IgD-negative memory B cell (primary cell): ENCODE measurements around the gene RIMS3. TPM values are rescaled to one million over a fixed set of nuclear protein-coding genes. Genes with fewer than 3 reads are reported as not detected.
"Not testable (repeated sequence)": the region's sequence is repeated elsewhere in the genome, so short reads cannot be mapped to it uniquely, and the experiment has no call there.

Source experiments
- H3K27ac Mint-ChIP-seq, 3 donors: one replicate each; pipeline ENCODE4 v1.8.0; 2020 to 2022; ENCODE audit warnings: mild to moderate bottlenecking in 3 of 3, mixed read lengths in 3 of 3, moderate library complexity in 1 of 3
- H3K27me3 Mint-ChIP-seq: one replicate; pipeline ENCODE4 v1.8.0; 2021; ENCODE audit warnings: mixed read lengths
- H3K36me3 Mint-ChIP-seq: one replicate; pipeline ENCODE4 v1.8.0; 2020; ENCODE audit warnings: mild to moderate bottlenecking, mixed read lengths
- H3K4me1 Mint-ChIP-seq, 3 donors: one replicate each; pipeline ENCODE4 v1.8.0; 2020 to 2022; ENCODE audit warnings: mixed read lengths in 3 of 3, mild to moderate bottlenecking in 1 of 3
- H3K4me3 Mint-ChIP-seq, 4 donors: one replicate each; pipeline ENCODE4 v1.8.0; 2020 to 2022; ENCODE audit warnings: mild to moderate bottlenecking in 4 of 4, mixed read lengths in 4 of 4, moderate library complexity in 3 of 4
- H3K9me3 Mint-ChIP-seq, 3 donors: one replicate each; pipeline ENCODE4 v1.8.0; 2020 to 2021; ENCODE audit warnings: mixed read lengths in 3 of 3, mild to moderate bottlenecking in 1 of 3
- polyA plus RNA-seq: library from polyadenylated mRNA; unstranded; fragments of 300-500 nt; fragmentation: Illumina TruSeq; gene quantifications from one replicate; pipeline ENCODE4 v1.2.3, GENCODE V29; 2021

RIMS3 gene
- polyA plus RNA-seq: 2.2 TPM

DNA sequence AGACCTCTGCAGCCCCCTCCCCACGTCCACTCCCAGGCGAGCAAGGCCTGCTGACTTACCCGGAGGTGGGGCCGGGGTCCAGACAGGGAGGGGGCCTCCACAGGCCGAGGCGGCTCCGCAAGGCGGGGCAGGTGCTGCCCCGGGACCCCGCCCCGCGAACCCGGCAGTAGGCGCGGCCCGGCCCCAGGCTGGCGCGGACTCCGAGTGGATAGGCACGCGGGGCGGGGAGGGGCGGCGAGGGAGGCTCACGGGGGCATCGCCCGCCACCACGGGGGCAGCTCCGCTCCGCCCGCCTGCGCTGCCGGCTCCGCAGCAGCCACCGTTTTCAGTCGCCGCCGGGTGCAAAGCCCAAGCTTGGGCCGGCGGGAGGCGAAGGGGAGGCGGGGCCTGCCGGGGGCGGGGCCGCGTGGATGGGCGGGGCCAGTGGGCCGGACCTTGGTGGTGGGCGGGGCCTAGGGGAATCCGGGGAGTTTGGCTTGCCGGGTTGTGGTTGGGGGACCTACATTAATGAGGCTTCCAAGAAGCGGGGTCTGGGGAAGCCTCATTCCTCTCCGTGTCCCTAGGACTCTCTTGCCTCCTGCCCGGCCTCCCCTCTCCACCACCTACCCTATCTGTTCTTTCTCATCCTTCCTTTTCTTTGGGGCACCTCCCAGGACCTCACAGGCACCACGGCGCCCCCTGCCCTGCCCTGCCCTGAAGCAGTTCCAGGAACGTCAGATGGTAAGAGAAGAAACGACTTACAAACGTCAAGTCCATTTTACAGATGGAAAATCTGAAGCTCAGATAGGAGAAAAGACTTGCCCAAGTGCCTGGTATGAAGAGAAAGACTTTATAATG is at the start of gene RIMS3:
Gene RIMS3, minus strand, starts transcription at position 348 of the 837 bp plus-strand sequence. CDS start 23,757 bp downstream, outside the sequence.
- H3K27me3 Mint-ChIP-seq: no peaks in the 10 kb centered on the region
- H3K9me3 Mint-ChIP-seq: no peaks in the 10 kb centered on the region
- H3K4me1 Mint-ChIP-seq: peaks cover 15 to 25% (median 16%) of the 10 kb centered on the region in 3 donors
- H3K27ac Mint-ChIP-seq: peak within 1 kb of the TSS in 2 of 3 donors; percentile 59 to 80
- peak within 1 kb of the TSS; percentile 81 to 94 (median 88) for H3K4me3 Mint-ChIP-seq
- H3K36me3 Mint-ChIP-seq: no peaks in the 10 kb centered on the region

DNA sequence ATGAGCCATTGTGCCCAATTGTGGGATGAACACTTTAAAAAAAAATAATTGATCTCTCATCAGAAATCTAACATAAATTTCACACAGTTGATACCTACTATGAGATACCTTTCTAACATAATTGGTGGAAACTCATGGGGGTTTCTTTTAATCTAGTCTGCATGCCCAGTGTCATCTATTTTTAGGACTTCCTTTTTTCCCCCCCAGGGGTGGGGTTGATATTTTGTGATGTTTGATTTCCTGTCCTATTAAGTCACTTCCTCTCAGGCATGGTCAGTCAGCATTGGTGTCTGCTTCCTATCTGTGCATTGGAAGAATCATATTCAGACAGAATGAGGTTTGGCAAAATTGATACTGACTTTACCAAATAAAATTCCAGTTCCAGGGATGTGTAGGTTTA is 47.5 kb upstream of the RIMS3 start:
- no peaks in the 10 kb centered on the region for H3K9me3 Mint-ChIP-seq
- peak overlapping the region; percentile 72 to 91 (median 78) for H3K27ac Mint-ChIP-seq
- H3K4me3 Mint-ChIP-seq: peak overlapping the region; percentile 71 to 85 (median 78)
- peaks cover 50 to 56% (median 54%) of the 10 kb centered on the region in 3 donors for H3K4me1 Mint-ChIP-seq
- no peaks in the 10 kb centered on the region for H3K27me3 Mint-ChIP-seq
- H3K36me3 Mint-ChIP-seq: peaks cover 8% of the 10 kb centered on the region

DNA sequence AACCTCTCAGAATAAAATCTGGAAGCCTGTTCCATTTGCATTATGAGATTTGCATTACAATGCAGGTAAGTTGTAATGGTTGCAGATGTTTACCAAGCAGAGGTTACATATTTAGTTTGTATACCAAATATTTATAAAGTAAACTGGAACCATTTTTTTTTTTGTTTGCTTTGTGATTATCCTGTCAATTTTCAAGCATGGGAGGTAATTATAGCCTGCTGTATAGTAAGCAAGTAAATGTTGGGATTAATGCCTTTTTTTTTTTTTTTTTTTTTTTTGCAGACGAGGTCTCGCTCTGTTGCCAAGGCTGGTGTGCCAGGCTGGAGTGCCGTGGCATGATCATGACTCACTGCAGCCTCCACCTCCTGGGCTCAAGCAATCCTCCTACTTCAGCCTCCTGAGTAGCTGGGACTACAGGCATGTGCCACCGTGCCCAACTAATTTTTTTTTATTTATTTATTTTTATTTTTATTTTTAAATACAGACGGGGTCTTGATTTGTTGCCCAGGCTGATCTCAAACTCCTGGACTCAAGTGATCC is 47.0 kb upstream of the RIMS3 start:
- H3K9me3 Mint-ChIP-seq: no peaks in the 10 kb centered on the region
- peak overlapping the region; percentile 75 to 91 (median 78) for H3K27ac Mint-ChIP-seq
- peak overlapping the region; percentile 89 to 99 (median 98) for H3K4me3 Mint-ChIP-seq
- H3K36me3 Mint-ChIP-seq: peaks cover 8% of the 10 kb centered on the region
- H3K27me3 Mint-ChIP-seq: no peaks in the 10 kb centered on the region
- peaks cover 45 to 57% (median 56%) of the 10 kb centered on the region in 3 donors for H3K4me1 Mint-ChIP-seq

DNA sequence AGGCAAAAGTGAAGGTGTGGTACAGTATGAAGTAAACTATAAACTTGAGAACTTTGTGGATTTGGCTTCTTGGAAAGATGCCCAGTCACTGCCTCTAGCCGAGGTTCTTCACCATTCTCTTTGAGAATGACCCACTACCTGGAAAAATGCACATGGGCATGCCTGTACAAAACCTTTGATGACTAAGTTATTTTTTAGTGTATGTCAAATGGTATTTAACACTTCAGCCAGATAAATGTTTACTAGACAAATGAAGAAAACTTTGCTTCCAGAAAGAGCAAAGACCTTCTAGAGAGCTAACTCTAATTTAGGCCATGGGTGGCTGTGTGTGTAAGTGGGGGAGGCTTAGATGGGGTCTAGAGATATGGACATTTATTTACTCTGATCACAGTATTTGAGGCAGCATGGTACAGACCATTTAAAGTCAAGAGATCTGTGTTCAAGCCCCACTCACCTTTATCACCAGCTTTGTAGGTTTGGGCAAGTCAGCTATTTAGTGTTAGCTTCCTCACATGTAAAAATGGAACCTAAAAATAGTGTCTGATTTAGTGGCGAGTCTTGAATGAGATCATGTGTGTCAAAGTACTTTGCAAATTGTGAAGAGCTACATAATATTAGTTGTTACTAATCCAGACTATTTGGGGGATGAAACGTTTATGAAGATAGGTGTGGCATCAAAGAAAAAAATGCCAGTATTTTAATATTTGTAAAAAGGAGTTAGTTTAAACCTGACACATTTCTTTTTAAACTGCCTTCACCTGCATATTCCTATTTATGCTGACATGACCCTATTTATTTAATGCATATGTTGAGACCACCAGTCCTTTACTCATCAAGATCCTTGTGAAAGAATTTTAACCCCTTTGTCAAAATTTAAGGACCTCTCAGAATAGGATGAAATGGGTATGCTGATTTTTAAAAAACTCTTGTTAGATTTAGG is 46.3 kb upstream of the RIMS3 start:
- Mint-ChIP-seq H3K36me3 (peaks cover 8% of the 10 kb centered on the region), H3K4me3 (peak overlapping the region; percentile 89 to 99 (median 98)), H3K9me3 (no peaks in the 10 kb centered on the region), H3K27me3 (no peaks in the 10 kb centered on the region), H3K4me1 (peaks cover 39 to 53% (median 51%) of the 10 kb centered on the region in 3 donors), H3K27ac (peak overlapping the region; percentile 48 to 84 (median 75))

DNA sequence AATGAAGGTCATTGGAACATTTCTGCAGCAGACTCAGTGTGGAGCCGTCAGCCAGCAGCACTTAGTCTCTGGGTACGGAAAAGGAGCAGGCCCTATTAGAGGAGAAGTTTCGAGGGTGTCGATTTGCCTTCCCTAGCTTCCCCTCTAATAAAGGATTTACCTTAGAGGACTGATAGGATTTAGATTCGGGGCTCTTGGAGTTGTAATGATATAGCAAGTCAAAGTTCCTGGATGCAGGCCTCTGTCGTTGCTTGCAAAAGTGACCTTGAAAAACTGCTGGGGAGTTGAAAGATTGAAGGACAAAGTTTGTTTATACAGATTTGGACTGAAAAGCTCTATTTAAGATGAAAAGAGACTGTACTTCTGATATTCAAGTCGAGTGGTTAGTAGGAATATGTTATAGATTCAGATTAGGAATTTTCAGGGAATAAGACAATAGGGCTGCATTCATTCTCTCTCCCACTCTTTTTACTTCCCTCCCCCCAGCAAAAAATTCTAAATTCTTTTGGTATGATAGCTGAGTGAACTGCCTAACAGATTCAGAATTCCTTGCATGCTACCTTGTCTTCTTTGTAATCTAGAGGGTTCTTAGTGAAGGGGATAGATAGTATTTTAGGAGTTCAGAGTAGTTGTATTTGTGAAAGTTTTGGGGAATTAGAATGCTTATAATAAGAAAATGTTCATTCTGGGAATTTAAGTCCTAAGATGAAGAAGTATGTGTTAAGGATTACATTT is 45.3 kb upstream of the RIMS3 start:
- peaks cover 8% of the 10 kb centered on the region for H3K36me3 Mint-ChIP-seq
- no peaks in the 10 kb centered on the region for H3K27me3 Mint-ChIP-seq
- H3K27ac Mint-ChIP-seq: peak overlapping the region; percentile 48 to 84 (median 75)
- H3K4me3 Mint-ChIP-seq: peak overlapping the region; percentile 89 to 99 (median 98)
- H3K9me3 Mint-ChIP-seq: no peaks in the 10 kb centered on the region
- H3K4me1 Mint-ChIP-seq: peaks cover 31 to 46% (median 44%) of the 10 kb centered on the region in 3 donors

DNA sequence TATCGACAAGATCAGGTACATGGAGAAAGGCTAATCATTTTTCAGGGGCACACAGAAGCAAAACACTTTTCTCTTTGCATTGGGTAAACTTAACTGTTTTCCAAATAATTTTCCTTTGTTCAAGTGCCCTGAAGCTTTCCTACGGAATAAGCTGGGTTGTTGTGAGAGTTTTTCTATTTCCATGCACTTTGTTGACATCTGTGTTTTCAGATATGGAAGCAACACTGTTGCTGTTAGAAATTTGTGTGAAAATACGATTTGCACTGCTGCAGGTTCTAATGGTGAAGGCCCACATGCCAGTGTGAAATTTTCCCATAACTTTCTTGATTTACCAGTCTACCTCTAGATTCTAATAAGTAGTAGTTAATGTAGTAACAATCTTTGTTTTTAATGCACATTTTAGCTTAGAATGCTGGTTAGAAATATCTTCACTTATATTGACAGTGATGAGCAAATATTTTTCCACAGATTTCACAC is 44.4 kb upstream of the RIMS3 start:
- Mint-ChIP-seq H3K9me3 (no peaks in the 10 kb centered on the region), H3K36me3 (peaks cover 5% of the 10 kb centered on the region), H3K4me3 (peak overlapping the region; percentile 89 to 99 (median 98)), H3K27me3 (no peaks in the 10 kb centered on the region), H3K4me1 (peaks cover 33 to 45% (median 43%) of the 10 kb centered on the region in 3 donors), H3K27ac (peak overlapping the region; percentile 75 to 98 (median 84))

DNA sequence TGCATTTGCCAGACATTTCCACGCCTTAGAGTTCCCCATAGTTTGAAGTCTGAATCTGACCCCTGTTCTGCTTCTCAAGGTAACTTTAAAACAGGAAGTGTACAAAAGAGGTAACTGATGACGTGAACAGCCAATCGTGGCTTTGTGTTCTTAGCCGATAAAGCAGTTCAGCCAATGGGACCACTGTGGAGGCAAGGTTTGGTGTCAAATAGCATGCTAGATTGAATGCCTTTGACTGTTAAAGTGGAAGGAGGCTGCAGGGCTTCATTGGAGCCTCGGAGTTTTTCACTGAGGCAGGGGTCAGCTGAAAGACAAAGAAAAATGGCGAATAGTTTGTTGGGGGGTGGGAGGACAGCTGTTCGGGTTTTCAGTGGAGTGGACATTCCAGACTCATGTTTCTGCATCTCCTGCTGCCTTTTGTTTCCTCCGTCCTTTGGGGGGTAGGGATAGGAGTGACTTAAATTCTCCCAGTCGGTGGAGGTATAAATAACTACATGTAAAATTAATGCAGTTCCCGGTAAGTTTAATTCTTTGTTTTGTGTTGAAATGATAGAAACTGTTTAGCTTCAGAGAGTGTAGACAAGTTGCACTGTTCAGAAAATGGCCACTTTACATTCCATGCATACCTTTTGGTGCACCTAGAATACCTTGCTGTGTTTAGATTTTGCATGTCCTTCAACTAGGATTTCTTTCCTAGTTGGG is 43.8 kb upstream of the RIMS3 start:
- H3K9me3 Mint-ChIP-seq: no peaks in the 10 kb centered on the region
- no peaks in the 10 kb centered on the region for H3K27me3 Mint-ChIP-seq
- H3K27ac Mint-ChIP-seq: peak overlapping the region; percentile 75 to 98 (median 84)
- peaks cover 39 to 47% (median 39%) of the 10 kb centered on the region in 3 donors for H3K4me1 Mint-ChIP-seq
- peaks cover 5% of the 10 kb centered on the region for H3K36me3 Mint-ChIP-seq
- peak overlapping the region; percentile 89 to 99 (median 98) for H3K4me3 Mint-ChIP-seq

DNA sequence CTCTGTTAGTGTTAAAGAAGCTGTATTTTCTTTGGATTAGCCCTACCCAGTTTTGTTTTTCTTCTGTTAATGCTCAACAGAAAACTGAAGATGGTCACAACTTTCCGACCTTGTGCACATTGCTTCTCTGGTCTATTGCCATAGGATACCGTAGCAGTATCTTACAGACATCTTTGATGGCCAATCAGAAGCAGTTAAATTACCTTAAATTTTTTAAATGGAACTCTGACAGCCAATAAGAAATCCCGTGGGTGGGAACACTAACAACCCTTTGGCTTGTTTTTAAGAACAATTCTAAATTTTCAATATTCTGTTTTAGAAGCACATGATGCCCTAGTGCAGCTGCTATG is 43.2 kb upstream of the RIMS3 start:
- Mint-ChIP-seq H3K9me3 (no peaks in the 10 kb centered on the region), H3K4me3 (peak overlapping the region; percentile 89 to 99 (median 98)), H3K36me3 (peaks cover 5% of the 10 kb centered on the region), H3K27me3 (no peaks in the 10 kb centered on the region), H3K4me1 (peaks cover 40 to 49% (median 41%) of the 10 kb centered on the region in 3 donors), H3K27ac (peak overlapping the region; percentile 75 to 98 (median 84))

DNA sequence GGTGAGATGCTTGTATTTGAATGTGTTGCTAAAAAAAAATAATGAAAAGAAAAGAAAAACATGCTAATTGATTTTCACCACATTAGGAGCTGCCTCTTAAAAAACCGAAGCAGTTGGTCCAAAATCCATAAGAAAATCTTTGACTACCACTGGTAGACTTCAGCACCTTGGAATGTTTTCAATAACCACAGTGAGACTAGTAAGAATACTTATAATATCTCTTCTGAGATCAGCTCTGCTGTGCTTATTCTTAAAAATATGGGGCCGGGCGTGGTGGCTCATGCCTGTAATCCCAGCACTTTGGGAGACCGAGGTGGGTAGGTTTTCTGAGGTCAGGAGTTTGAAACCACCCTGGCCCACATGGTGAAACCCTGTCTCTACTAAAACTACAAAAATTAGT is 41.1 kb upstream of the RIMS3 start:
- peak overlapping the region in 1 of 3 donors; percentile 17 for H3K27ac Mint-ChIP-seq
- H3K4me1 Mint-ChIP-seq: peaks cover 35 to 48% (median 44%) of the 10 kb centered on the region in 3 donors
- peak overlapping the region in 2 of 4 donors; percentile 14 to 33 for H3K4me3 Mint-ChIP-seq
- H3K9me3 Mint-ChIP-seq: no peaks in the 10 kb centered on the region
- H3K27me3 Mint-ChIP-seq: no peaks in the 10 kb centered on the region
- peaks cover 5% of the 10 kb centered on the region for H3K36me3 Mint-ChIP-seq

DNA sequence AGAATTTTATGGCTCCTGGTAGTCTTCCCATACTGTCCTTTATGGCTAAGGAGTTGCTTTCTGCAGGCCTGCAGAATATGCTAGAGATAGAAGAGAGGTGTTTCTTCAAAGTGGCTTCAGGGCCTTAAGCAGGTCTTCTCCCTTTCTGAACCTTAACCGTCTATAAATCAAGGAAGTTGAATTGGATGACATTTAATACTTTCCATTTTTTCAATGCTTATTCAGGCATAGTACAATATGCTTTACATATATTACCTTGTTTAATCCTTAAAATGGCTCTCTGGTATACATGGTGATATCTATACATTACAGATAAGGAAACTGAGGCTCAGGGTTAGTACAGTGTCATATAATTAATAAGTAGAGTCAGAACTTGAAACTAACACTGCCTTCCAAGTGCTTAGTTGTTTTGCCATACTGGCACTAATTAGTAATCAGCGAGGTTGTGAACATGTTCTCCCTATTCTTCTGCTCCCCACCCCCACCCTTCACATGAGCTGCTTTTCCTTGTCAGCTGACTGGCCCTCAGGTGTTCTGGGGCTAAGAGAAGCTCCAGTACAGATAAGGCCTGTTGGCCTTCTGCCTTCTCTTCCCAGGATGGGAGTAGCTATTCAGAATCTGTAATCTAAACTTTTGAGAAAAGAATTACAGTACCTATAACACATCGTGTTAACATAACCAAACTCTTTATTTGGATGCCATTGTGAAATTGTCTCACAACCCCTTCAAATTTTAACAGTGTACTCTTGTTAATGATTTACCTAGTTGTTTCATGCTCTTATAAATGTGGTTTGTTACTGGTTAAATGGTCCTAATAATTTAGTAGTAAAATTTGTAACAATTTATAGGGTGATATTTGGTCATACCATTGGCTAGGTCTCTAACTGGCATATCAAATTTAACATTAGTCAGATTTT is 39.6 kb upstream of the RIMS3 start:
- Mint-ChIP-seq H3K27me3 (no peaks in the 10 kb centered on the region), H3K27ac (peak overlapping the region in 2 of 3 donors; percentile 12 to 46), H3K9me3 (no peaks in the 10 kb centered on the region), H3K36me3 (peaks cover 5% of the 10 kb centered on the region), H3K4me1 (peaks cover 31 to 45% (median 43%) of the 10 kb centered on the region in 3 donors), H3K4me3 (peak overlapping the region in 3 of 4 donors; percentile 1 to 29 (median 12))

DNA sequence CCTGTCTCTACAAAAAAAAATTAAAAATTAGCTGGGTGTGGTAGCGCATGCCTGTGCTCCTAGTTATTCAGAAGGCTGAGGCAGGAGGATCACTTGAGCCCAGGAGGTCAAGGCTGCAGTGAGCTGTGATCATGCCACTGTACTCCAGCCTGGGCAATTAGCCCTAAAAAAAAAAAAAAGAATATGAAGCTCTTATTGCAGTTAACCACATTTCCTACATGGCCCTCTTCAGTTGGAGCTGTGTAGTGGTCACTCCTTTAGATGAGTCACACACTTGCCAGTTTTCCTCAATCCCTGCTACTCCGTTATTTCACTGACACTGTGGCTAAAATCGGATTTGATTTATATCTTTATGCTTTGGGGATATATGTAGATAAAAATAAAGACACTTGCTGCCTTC is 37.8 kb upstream of the RIMS3 start:
- no peaks in the 10 kb centered on the region for H3K9me3 Mint-ChIP-seq
- H3K27me3 Mint-ChIP-seq: no peaks in the 10 kb centered on the region
- H3K4me3 Mint-ChIP-seq: peak overlapping the region in 1 of 4 donors; percentile 80
- peaks cover 4% of the 10 kb centered on the region for H3K36me3 Mint-ChIP-seq
- peak overlapping the region in 2 of 3 donors; percentile 12 to 53 for H3K27ac Mint-ChIP-seq
- H3K4me1 Mint-ChIP-seq: peaks cover 36 to 52% (median 51%) of the 10 kb centered on the region in 3 donors

DNA sequence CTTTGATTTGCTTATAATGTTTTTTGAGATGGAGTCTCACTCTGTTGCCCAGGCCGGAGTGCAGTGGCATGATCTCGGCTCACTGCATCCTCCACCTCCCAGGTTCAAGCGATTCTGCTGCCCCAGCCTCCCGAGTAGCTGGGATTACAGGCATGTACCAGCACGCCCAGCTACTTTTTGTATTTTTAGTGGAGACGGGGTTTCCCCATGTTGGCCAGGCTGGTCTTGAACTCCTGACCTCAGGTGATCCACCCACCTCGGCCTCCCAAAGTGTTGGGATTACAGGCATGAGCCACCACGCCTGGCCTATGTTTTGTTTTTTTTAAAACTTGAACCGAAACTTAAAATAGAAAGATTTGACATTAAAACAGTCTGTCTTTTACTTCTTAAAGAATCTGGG is 37.3 kb upstream of the RIMS3 start:
- not testable (repeated sequence) for H3K9me3 Mint-ChIP-seq, H3K27me3 Mint-ChIP-seq, H3K36me3 Mint-ChIP-seq, H3K27ac Mint-ChIP-seq
- peaks cover 38 to 50% (median 49%) of the 10 kb centered on the region in 3 donors for H3K4me1 Mint-ChIP-seq
- H3K4me3 Mint-ChIP-seq: peak overlapping the region in 2 of 4 donors; percentile 67 to 80
